Hepatocyte (in vitro differentiated cells): ENCODE data around the gene MC4R. TPM values are rescaled to one million over a fixed set of nuclear protein-coding genes. Genes with fewer than 3 reads are reported as not detected.

Source experiments
- DNase-seq: peaks from one replicate; pipeline ENCODE4 v3.0.0-alpha.2; 2016; ENCODE audit warnings: low spot score
- H2AFZ ChIP-seq: fragments of 200-600 bp; sonication (generic); 2 replicates; pipeline ENCODE4 v1.6.0; 2016; ENCODE audit warnings: antibody characterized with exemption, mild to moderate bottlenecking
- H3K27ac ChIP-seq: fragments of 200-600 bp; sonication (generic); 2 replicates; pipeline ENCODE4 v1.5.1; 2016; ENCODE audit warnings: mild to moderate bottlenecking
- H3K27me3 ChIP-seq: fragments of 200-600 bp; sonication (generic); 2 replicates; pipeline ENCODE4 v1.6.1; 2016
- H3K36me3 ChIP-seq: fragments of 200-600 bp; sonication (generic); replicated peaks from 2 replicates; pipeline ENCODE4 v1.5.1; 2016; ENCODE audit warnings: low read depth; ENCODE audit not compliant: insufficient read depth
- H3K4me1 ChIP-seq: fragments of 200-600 bp; sonication (generic); 2 replicates; pipeline ENCODE4 v1.5.1; 2016; ENCODE audit warnings: mild to moderate bottlenecking, moderate library complexity; ENCODE audit not compliant: insufficient read depth
- H3K4me2 ChIP-seq: fragments of 200-600 bp; sonication (generic); 2 replicates; pipeline ENCODE4 v1.6.0; 2016
- H3K4me3 ChIP-seq: fragments of 200-600 bp; sonication (generic); 2 replicates; pipeline ENCODE4 v1.5.1; 2016; ENCODE audit warnings: mild to moderate bottlenecking
- H3K79me2 ChIP-seq: fragments of 200-600 bp; sonication (generic); 2 replicates; pipeline ENCODE4 v1.6.0; 2017; ENCODE audit warnings: mild to moderate bottlenecking
- H3K9me2 ChIP-seq: fragments of 200-600 bp; sonication (generic); replicated peaks from 2 replicates; pipeline ENCODE4 v1.6.0; 2017; ENCODE audit warnings: mild to moderate bottlenecking; ENCODE audit not compliant: insufficient read depth
- H3K9me3 ChIP-seq: fragments of 200-600 bp; sonication (generic); 2 replicates; pipeline ENCODE4 v1.5.1; 2016; ENCODE audit warnings: low read depth, mild to moderate bottlenecking
- H4K20me1 ChIP-seq: fragments of 200-600 bp; sonication (generic); 2 replicates; pipeline ENCODE4 v1.6.0; 2016; ENCODE audit warnings: mild to moderate bottlenecking; ENCODE audit not compliant: insufficient read depth, poor library complexity, severe bottlenecking
- CTCF ChIP-seq: fragments of 200-600 bp; sonication (generic); IDR thresholded peaks from 2 replicates; pipeline ENCODE4 v1.5.1; 2016; ENCODE audit warnings: antibody characterized with exemption, mild to moderate bottlenecking; ENCODE audit not compliant: poor library complexity
- EZH2 ChIP-seq: fragments of 200-600 bp; sonication (generic); IDR thresholded peaks from 2 replicates; pipeline ENCODE4 v1.6.1; 2016; ENCODE audit warnings: antibody characterized with exemption, mild to moderate bottlenecking, borderline replicate concordance
- EZH2phosphoT487 ChIP-seq: fragments of 200-600 bp; sonication (generic); IDR thresholded peaks from one replicate; pipeline ENCODE4 v1.6.1; 2018; ENCODE audit warnings: antibody characterized with exemption, mild to moderate bottlenecking, low read depth, moderate library complexity; ENCODE audit not compliant: unreplicated experiment, severe bottlenecking
- WGBS: methylation state at CpG from one replicate; pipeline ENCODE4 v1.1.6; 2016; ENCODE audit warnings: low lambda C conversion rate; ENCODE audit errors: missing lambda C conversion rate; 5-methylcytosine and 5-hydroxymethylcytosine counted together
- polyA plus RNA-seq: library from polyadenylated mRNA; unstranded; fragments of >200 nt; fragmentation: Nextera tagmentation; extraction: Ambion mirVana; gene quantifications from 2 replicates; pipeline ENCODE4 v1.2.1, GENCODE V29; 2016
- total RNA-seq: library from RNA; depleted of rRNA; stranded (reverse); fragments of >200 nt; gene quantifications from 2 replicates; pipeline ENCODE4 v1.2.3, GENCODE V29; 2014

The MC4R gene
- total and polyA plus RNA-seq, 2 experiments from 2014 or later: not detected

GRCh38 chr18:60413944-60414547 is 41.5 kb upstream of the MC4R start:
- Histone ChIP-seq H3K27ac (no peak overlapping the region), H3K4me3 (no peak overlapping the region), H3K79me2 (no peaks in the 10 kb centered on the region), H3K9me2 (no peaks in the 10 kb centered on the region), H4K20me1 (no peaks in the 10 kb centered on the region), H2AFZ (no peak overlapping the region), H3K27me3 (no peaks in the 10 kb centered on the region), H3K4me2 (no peak overlapping the region), H3K36me3 (no peaks in the 10 kb centered on the region), H3K4me1 (no peaks in the 10 kb centered on the region), H3K9me3 (no peaks in the 10 kb centered on the region)
- peak; percentile 46 for TF ChIP-seq CTCF
- TF ChIP-seq EZH2phosphoT487: no peak
- WGBS: 86% methylated on average over 3 of the region's 3 CpGs
- peak; percentile 28 for DNase-seq

- Histone ChIP-seq H3K9me3 (no peaks in the 10 kb centered on the region), H3K27me3 (no peaks in the 10 kb centered on the region), H3K4me3 (no peak overlapping the region), H2AFZ (no peak overlapping the region), H3K9me2 (no peaks in the 10 kb centered on the region), H3K79me2 (no peaks in the 10 kb centered on the region), H4K20me1 (no peaks in the 10 kb centered on the region), H3K4me1 (no peaks in the 10 kb centered on the region), H3K4me2 (no peak overlapping the region), H3K27ac (no peak overlapping the region), H3K36me3 (no peaks in the 10 kb centered on the region)
- DNase-seq: peak; percentile 7
- WGBS: 61% methylated on average over 5 of the region's 5 CpGs
- TF ChIP-seq CTCF: no peak
Measured at GRCh38 chr18:60411715-60412114, 39.1 kb upstream of the MC4R start.

GRCh38 chr18:60406721-60407120 is 34.1 kb upstream of the MC4R start:
- no peaks in the 10 kb centered on the region for H3K36me3 ChIP-seq
- H3K27me3 ChIP-seq: no peaks in the 10 kb centered on the region
- no peak overlapping the region for H3K4me2 ChIP-seq
- H3K27ac ChIP-seq: no peak overlapping the region
- no peak for TF ChIP-seq EZH2phosphoT487
- TF ChIP-seq CTCF: no peak
- TF ChIP-seq EZH2: no peak
- H3K9me2 ChIP-seq: no peaks in the 10 kb centered on the region
- no peak overlapping the region for H2AFZ ChIP-seq
- no peak for DNase-seq
- no peaks in the 10 kb centered on the region for H4K20me1 ChIP-seq
- no peak overlapping the region for H3K4me3 ChIP-seq
- no peaks in the 10 kb centered on the region for H3K79me2 ChIP-seq
- no peaks in the 10 kb centered on the region for H3K4me1 ChIP-seq
- no peaks in the 10 kb centered on the region for H3K9me3 ChIP-seq
- WGBS: 75% methylated on average over 2 of the region's 2 CpGs
